ENCODE measurements around the gene INSIG1. TPM values are rescaled to one million over a fixed set of nuclear protein-coding genes. Genes with fewer than 3 reads are reported as not detected.

Gene INSIG1
- total RNA-seq, 1 experiment from 2014 or later, result 54.7 TPM

DNA sequence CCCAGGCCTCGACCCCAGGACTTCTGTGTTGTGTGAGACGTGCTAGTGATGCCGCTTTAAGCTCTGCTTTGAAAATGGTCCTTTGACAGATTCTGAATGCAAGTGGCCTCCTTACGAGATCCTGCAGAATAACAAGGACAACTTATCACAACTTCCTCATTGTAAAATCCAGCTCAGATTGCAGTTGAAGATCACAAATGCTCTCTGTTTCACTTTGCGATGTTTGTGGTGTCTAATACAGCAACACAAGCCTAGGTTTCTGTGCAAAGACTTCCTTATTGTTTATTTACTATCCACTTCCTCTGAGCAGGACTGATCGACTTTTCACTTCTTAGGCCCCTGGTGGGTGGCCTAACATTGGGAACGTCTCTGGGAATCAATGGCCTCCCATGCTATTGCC is 31.7 kb upstream of the INSIG1 start:
- Histone ChIP-seq H3K27ac (ENCODE audit: low read depth, low read length) (no peak overlapping the region), H3K4me3 (replicated peaks in 1 of 2; ENCODE audit: low read depth in 1 of 2, low read length in 2 of 2) (no peak overlapping the region), H3K79me2 (ENCODE audit: insufficient read depth, low read length) (no peaks in the 10 kb centered on the region), H4K20me1 (ENCODE audit: insufficient read depth) (no peaks in the 10 kb centered on the region), H3K9ac (ENCODE audit: low read length) (no peak overlapping the region), H3K9me2 (ENCODE audit: insufficient read depth) (no peaks in the 10 kb centered on the region), H2AFZ (ENCODE audit: low read depth, low read length, poor library complexity, severe bottlenecking) (no peak overlapping the region), H3K27me3 (ENCODE audit: insufficient read depth, low read length) (no peaks in the 10 kb centered on the region), H3K4me2 (ENCODE audit: low read length) (no peak overlapping the region), H3K9me3 (ENCODE audit: control insufficient read depth in 1 of 2, insufficient read depth in 1 of 2, low read depth in 1 of 2, low read length in 2 of 2) (no peaks in the 10 kb centered on the region), H3K4me1 (ENCODE audit: control insufficient read depth in 1 of 2, insufficient read depth in 2 of 2, low read length in 2 of 2) (no peaks in the 10 kb centered on the region), H3K36me3 (ENCODE audit: control insufficient read depth in 1 of 2, insufficient read depth in 2 of 2, low read length in 2 of 2) (no peaks in the 10 kb centered on the region)
- no TSS peak for BruUV-seq (replicated peaks)
- intact Hi-C loops (cut with micrococcal nuclease), result no loop called here
- ATAC-seq, result no peak
- ChIA-PET CTCF (no interaction called here), RAD21 (ENCODE audit: low non-redundant PET in 1 of 2, low total read pairs in 2 of 2, uncharacterized antibody in 2 of 2, unreplicated experiment in 2 of 2) (no interaction called here), POLR2A (no interaction called here)
- TF ChIP-seq, protein P1, sequence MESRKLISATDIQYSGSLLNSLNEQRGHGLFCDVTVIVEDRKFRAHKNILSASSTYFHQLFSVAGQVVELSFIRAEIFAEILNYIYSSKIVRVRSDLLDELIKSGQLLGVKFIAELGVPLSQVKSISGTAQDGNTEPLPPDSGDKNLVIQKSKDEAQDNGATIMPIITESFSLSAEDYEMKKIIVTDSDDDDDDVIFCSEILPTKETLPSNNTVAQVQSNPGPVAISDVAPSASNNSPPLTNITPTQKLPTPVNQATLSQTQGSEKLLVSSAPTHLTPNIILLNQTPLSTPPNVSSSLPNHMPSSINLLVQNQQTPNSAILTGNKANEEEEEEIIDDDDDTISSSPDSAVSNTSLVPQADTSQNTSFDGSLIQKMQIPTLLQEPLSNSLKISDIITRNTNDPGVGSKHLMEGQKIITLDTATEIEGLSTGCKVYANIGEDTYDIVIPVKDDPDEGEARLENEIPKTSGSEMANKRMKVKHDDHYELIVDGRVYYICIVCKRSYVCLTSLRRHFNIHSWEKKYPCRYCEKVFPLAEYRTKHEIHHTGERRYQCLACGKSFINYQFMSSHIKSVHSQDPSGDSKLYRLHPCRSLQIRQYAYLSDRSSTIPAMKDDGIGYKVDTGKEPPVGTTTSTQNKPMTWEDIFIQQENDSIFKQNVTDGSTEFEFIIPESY (IDR thresholded peaks at IDR 0.05; ENCODE audit: extremely low read depth, insufficient replicate concordance, low read length), result no peak
- no peak for TF ChIP-seq ELF1 (IDR thresholded peaks at IDR 0.05; ENCODE audit: borderline replicate concordance, low read depth)
- no peak for TF ChIP-seq CEBPB (IDR thresholded peaks at IDR 0.05; ENCODE audit: low read depth)
- TF ChIP-seq EGR1 (IDR thresholded peaks at IDR 0.05; ENCODE audit: low read depth), result no peak
- TF ChIP-seq RAD21 (IDR thresholded peaks at IDR 0.05; ENCODE audit: low read depth), result no peak
- DNase-seq (ENCODE audit: low read depth, low spot score), result no peak

DNA sequence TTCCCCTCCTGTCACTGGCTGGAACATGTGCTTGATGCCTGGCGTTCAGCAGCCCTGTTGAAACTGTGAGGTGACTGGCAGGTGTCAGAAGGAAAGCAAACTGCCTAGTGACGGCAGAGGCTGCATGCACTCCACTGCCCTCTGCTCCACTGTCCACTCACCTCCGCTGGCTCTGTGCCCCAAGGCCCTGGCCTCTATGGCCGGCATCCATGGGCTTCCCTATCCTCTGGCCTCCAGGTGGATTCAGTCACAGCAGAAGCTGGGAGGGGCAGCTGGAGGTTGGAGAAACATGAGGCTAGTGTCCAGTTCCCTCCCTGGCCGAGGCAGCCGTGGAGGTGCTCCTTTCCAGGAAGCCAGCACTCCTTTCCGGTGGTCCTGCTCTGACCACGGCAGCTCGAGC is 31.2 kb upstream of the INSIG1 start:
- POLR2A ChIA-PET, result no interaction called here
- ATAC-seq, result no peak
- CTCF ChIA-PET, result no interaction called here

More for the DNA sequence above, 31.2 kb upstream of the INSIG1 start:
- no peak overlapping the region for H3K4me2 ChIP-seq (ENCODE audit: low read length)
- H3K36me3 ChIP-seq (ENCODE audit: control insufficient read depth in 1 of 2, insufficient read depth in 2 of 2, low read length in 2 of 2), result no peaks in the 10 kb centered on the region
- H4K20me1 ChIP-seq (ENCODE audit: insufficient read depth), result no peaks in the 10 kb centered on the region
- H3K27me3 ChIP-seq (ENCODE audit: insufficient read depth, low read length), result no peaks in the 10 kb centered on the region
- DNase-seq (ENCODE audit: low read depth, low spot score), result no peak
- no peaks in the 10 kb centered on the region for H3K4me1 ChIP-seq (ENCODE audit: control insufficient read depth in 1 of 2, insufficient read depth in 2 of 2, low read length in 2 of 2)
- intact Hi-C loops (cut with micrococcal nuclease), result no loop called here
- H3K79me2 ChIP-seq (ENCODE audit: insufficient read depth, low read length), result no peaks in the 10 kb centered on the region
- H3K4me3 ChIP-seq (replicated peaks in 1 of 2; ENCODE audit: low read depth in 1 of 2, low read length in 2 of 2), result no peak overlapping the region
- H3K9me3 ChIP-seq (ENCODE audit: control insufficient read depth in 1 of 2, insufficient read depth in 1 of 2, low read depth in 1 of 2, low read length in 2 of 2), result no peaks in the 10 kb centered on the region
- RAD21 ChIA-PET (ENCODE audit: low non-redundant PET in 1 of 2, low total read pairs in 2 of 2, uncharacterized antibody in 2 of 2, unreplicated experiment in 2 of 2), result no interaction called here
- no peak for TF ChIP-seq JUND (IDR thresholded peaks at IDR 0.05)
- TF ChIP-seq, protein P1 (IDR thresholded peaks at IDR 0.05; ENCODE audit: extremely low read depth, insufficient replicate concordance, low read length), result no peak
- TF ChIP-seq ZFX (IDR thresholded peaks at IDR 0.05), result no peak
- no peak for TF ChIP-seq ELF1 (IDR thresholded peaks at IDR 0.05; ENCODE audit: borderline replicate concordance, low read depth)
- no peak for TF ChIP-seq FOSL1 (IDR thresholded peaks at IDR 0.05; ENCODE audit: low read depth)
- TF ChIP-seq POLR2A (IDR thresholded peaks at IDR 0.05; ENCODE audit: borderline replicate concordance, extremely low read depth, insufficient read depth, insufficient read length), result no peak
- no peak for TF ChIP-seq CBX3 (IDR thresholded peaks at IDR 0.05; ENCODE audit: low read depth)
- TF ChIP-seq, protein P2, sequence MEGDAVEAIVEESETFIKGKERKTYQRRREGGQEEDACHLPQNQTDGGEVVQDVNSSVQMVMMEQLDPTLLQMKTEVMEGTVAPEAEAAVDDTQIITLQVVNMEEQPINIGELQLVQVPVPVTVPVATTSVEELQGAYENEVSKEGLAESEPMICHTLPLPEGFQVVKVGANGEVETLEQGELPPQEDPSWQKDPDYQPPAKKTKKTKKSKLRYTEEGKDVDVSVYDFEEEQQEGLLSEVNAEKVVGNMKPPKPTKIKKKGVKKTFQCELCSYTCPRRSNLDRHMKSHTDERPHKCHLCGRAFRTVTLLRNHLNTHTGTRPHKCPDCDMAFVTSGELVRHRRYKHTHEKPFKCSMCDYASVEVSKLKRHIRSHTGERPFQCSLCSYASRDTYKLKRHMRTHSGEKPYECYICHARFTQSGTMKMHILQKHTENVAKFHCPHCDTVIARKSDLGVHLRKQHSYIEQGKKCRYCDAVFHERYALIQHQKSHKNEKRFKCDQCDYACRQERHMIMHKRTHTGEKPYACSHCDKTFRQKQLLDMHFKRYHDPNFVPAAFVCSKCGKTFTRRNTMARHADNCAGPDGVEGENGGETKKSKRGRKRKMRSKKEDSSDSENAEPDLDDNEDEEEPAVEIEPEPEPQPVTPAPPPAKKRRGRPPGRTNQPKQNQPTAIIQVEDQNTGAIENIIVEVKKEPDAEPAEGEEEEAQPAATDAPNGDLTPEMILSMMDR (IDR thresholded peaks at IDR 0.05 in 2 of 3, conservative IDR thresholded peaks at IDR 0.05 in 1 of 3; ENCODE audit: borderline replicate concordance in 1 of 3, insufficient read depth in 1 of 3, low read depth in 2 of 3, low read length in 2 of 3), result no peak
- BruUV-seq (replicated peaks), result no TSS peak
- H3K9me2 ChIP-seq (ENCODE audit: insufficient read depth), result no peaks in the 10 kb centered on the region
- H3K9ac ChIP-seq (ENCODE audit: low read length), result no peak overlapping the region
- H2AFZ ChIP-seq (ENCODE audit: low read depth, low read length, poor library complexity, severe bottlenecking), result no peak overlapping the region
- no peak overlapping the region for H3K27ac ChIP-seq (ENCODE audit: low read depth, low read length)

All from HCT116 (cell line).